ENCODE measurements around the gene MATN4. TPM values are rescaled to one million over a fixed set of nuclear protein-coding genes. Genes with fewer than 3 reads are reported as not detected.

MATN4 gene
- total and polyA plus RNA-seq, 2 of the 13 experiments (the other 11 are each of a cell fraction or from before 2014, with no cell fraction given): not detected

GRCh38 chr20:45318386-45318939, 10.4 kb upstream of the MATN4 start (continued):
- TF ChIP-seq NFAT5 (CRISPR knock-in tag; IDR thresholded peaks at IDR 0.05) (no peak), ZNF605 (CRISPR knock-in tag; IDR thresholded peaks at IDR 0.05) (no peak), ZBTB43 (CRISPR knock-in tag; conservative IDR thresholded peaks at IDR 0.05) (no peak), PRMT3 (CRISPR knock-in tag; IDR thresholded peaks at IDR 0.05; ENCODE audit: borderline replicate concordance, low read depth) (no peak), ZNF207 (IDR thresholded peaks at IDR 0.05; ENCODE audit: borderline replicate concordance) (no peak)

DNA sequence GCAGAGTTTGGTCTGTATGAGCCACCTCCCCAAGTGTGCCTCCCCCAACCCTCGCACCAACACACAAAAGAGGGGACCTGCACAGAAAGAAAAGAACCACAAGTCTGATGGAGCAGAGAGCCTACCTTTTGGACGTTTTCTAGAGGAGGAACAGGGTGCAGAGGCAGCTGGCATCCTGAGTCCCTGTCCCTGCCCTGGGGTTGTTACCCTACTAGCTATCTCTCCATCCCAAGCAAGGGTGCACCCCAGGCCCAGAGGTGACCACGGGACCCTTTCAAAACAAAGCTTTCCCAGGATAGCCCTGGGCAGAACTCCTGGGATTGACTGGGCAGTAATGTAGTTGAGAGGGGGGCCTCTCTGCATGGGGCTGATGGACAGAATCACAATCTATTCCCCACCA, 9.7 kb upstream of the MATN4 start:
- CTCF ChIA-PET (ENCODE audit: low intra/inter-chr PET ratio, low total read pairs): interaction anchor here (2.2 kb wide), 1 partner anchor 169 kb away, joined by 10 read pairs; no protein-coding TSS in a partner anchor
- TF ChIP-seq PCBP2 (optimal IDR thresholded peaks at IDR 0.05; ENCODE audit: low read depth, low read length, poor library complexity, severe bottlenecking) (no peak), MXI1 (IDR thresholded peaks at IDR 0.05; ENCODE audit: borderline replicate concordance, low read depth, low read length) (no peak), ZNF761 (CRISPR knock-in tag; conservative IDR thresholded peaks at IDR 0.05) (no peak), PRMT3 (CRISPR knock-in tag; IDR thresholded peaks at IDR 0.05; ENCODE audit: borderline replicate concordance, low read depth) (no peak), SKI (IDR thresholded peaks at IDR 0.05; ENCODE audit: partially characterized antibody) (no peak), ZNF589 (CRISPR knock-in tag; conservative IDR thresholded peaks at IDR 0.05) (no peak)
- TF ChIP-seq, protein P1, sequence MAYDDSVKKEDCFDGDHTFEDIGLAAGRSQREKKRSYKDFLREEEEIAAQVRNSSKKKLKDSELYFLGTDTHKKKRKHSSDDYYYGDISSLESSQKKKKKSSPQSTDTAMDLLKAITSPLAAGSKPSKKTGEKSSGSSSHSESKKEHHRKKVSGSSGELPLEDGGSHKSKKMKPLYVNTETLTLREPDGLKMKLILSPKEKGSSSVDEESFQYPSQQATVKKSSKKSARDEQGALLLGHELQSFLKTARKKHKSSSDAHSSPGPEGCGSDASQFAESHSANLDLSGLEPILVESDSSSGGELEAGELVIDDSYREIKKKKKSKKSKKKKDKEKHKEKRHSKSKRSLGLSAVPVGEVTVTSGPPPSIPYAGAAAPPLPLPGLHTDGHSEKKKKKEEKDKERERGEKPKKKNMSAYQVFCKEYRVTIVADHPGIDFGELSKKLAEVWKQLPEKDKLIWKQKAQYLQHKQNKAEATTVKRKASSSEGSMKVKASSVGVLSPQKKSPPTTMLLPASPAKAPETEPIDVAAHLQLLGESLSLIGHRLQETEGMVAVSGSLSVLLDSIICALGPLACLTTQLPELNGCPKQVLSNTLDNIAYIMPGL (CRISPR knock-in tag; IDR thresholded peaks at IDR 0.05; ENCODE audit: borderline replicate concordance in 1 of 2, low read depth in 1 of 2): no peak

More for the DNA sequence above, 9.7 kb upstream of the MATN4 start:
- Histone ChIP-seq H3K36me3 (replicated peaks in 1 of 2; ENCODE audit: control insufficient read depth in 1 of 2, insufficient read depth in 2 of 2, low read length in 2 of 2) (no peaks in the 10 kb centered on the region), H3K27me3 (ENCODE audit: control insufficient read depth in 1 of 2, insufficient read depth in 2 of 2, low read length in 2 of 2) (peaks cover 5 to 37% of the 10 kb centered on the region in 2 experiments; a peak in 4 of 5 replicates), H3K9me3 (ENCODE audit: low read length) (no peaks in the 10 kb centered on the region), H3K79me2 (ENCODE audit: insufficient read depth, low read length) (no peaks in the 10 kb centered on the region), H4K20me1 (ENCODE audit: insufficient read depth, low read length) (no peaks in the 10 kb centered on the region), H2AFZ (ENCODE audit: low read length) (no peak overlapping the region), H3K4me1 (ENCODE audit: insufficient read depth, low read length) (peaks cover 7% of the 10 kb centered on the region), H3K4me2 (ENCODE audit: low read depth, low read length) (no peak overlapping the region), H3K27ac (ENCODE audit: extremely low read length, insufficient read depth, low read length) (no peak overlapping the region), H3K9ac (ENCODE audit: insufficient read depth, low read depth, low read length) (no peak overlapping the region), H3K4me3 (replicated peaks in 1 of 3; ENCODE audit: insufficient read depth in 1 of 3, low read depth in 2 of 3, low read length in 3 of 3) (no peak overlapping the region)
- in situ Hi-C loops (cut with HindIII; ENCODE audit: extremely low pct_ligation_motif_present, low pct_unique_long_range_greater_than_20kb): loop anchor here (5.0 kb wide), 1 partner anchor 454 kb away; no protein-coding TSS in a partner anchor
- DNase-seq (ENCODE audit: low spot score): no peak
- FAIRE-seq: no peak
- intact Hi-C loops (cut with micrococcal nuclease; ENCODE audit: unreplicated experiment): no loop called here
- BruUV-seq (replicated peaks): no TSS peak
- POLR2A ChIA-PET: interaction anchor here (4.1 to 4.3 kb wide), 2 partner anchors 45 to 119 kb away, joined by 21 read pairs; partner anchors contain the start of gene SYS1
- 0% methylated on average over 3 of the region's 3 CpGs for WGBS (ENCODE audit: low lambda C conversion rate)
- no peak for ATAC-seq
